ENCODE results near the gene ZMYM2. TPM values are rescaled to one million over a fixed set of nuclear protein-coding genes. Genes with fewer than 3 reads are reported as not detected.

The ZMYM2 gene
- total RNA-seq, 1 donor from 2014 or later, result 26.1 TPM

- DNase-seq (ENCODE audit: low spot score), result no peak
- no peak for ATAC-seq
Measured at GRCh38 chr13:20101467-20102316, 143.2 kb downstream of the ZMYM2 start.

- DNase-seq (ENCODE audit: low spot score) (no peak), ATAC-seq (no peak)
Measured at GRCh38 chr13:20102525-20103180, 144.1 kb downstream of the ZMYM2 start.

- ATAC-seq (no peak), DNase-seq (ENCODE audit: low spot score) (no peak)
Measured at GRCh38 chr13:20105161-20105689, 146.7 kb downstream of the ZMYM2 start.

- no peak for ATAC-seq
- no peak for DNase-seq (ENCODE audit: low spot score)
Measured at GRCh38 chr13:20106742-20107141, 148.2 kb downstream of the ZMYM2 start.

- ATAC-seq (peak; percentile 60), DNase-seq (ENCODE audit: low spot score) (no peak)
Measured at GRCh38 chr13:20109037-20109436, 150.5 kb downstream of the ZMYM2 start.

- ATAC-seq (no peak), DNase-seq (ENCODE audit: low spot score) (peak; percentile 28)
Measured at GRCh38 chr13:20114066-20114610, 155.6 kb downstream of the ZMYM2 start.

GRCh38 chr13:20116213-20116612 is 157.7 kb downstream of the ZMYM2 start:
- no peak for ATAC-seq

GRCh38 chr13:20118268-20119140 is 160.0 kb downstream of the ZMYM2 start:
- DNase-seq (ENCODE audit: low spot score) (peak; percentile 69), ATAC-seq (peak; percentile 68)

More at GRCh38 chr13:20116213-20116612, 157.7 kb downstream of the ZMYM2 start:
- peak; percentile 29 for DNase-seq (ENCODE audit: low spot score)

- DNase-seq (ENCODE audit: low spot score) (no peak), ATAC-seq (no peak)
Measured at GRCh38 chr13:20119960-20120359, 161.4 kb downstream of the ZMYM2 start.

- peak; percentile 15 for ATAC-seq
- no peak for DNase-seq (ENCODE audit: low spot score)
Measured at GRCh38 chr13:20121159-20121525, 162.6 kb downstream of the ZMYM2 start.

- DNase-seq (ENCODE audit: low spot score) (no peak), ATAC-seq (no peak)
Measured at GRCh38 chr13:20124303-20124702, 165.8 kb downstream of the ZMYM2 start.

GRCh38 chr13:20125129-20125782 is 166.7 kb downstream of the ZMYM2 start:
- no peak for ATAC-seq
- no peak for DNase-seq (ENCODE audit: low spot score)

GRCh38 chr13:20125783-20126165 is 167.2 kb downstream of the ZMYM2 start:
- DNase-seq (ENCODE audit: low spot score) (no peak), ATAC-seq (no peak)

GRCh38 chr13:20126541-20127261 is 168.2 kb downstream of the ZMYM2 start:
- no peak for ATAC-seq

GRCh38 chr13:20127262-20127561 is 168.7 kb downstream of the ZMYM2 start:
- no peak for ATAC-seq
- DNase-seq (ENCODE audit: low spot score), result no peak

More at GRCh38 chr13:20126541-20127261, 168.2 kb downstream of the ZMYM2 start:
- no peak for DNase-seq (ENCODE audit: low spot score)

GRCh38 chr13:20127562-20128458 is 169.3 kb downstream of the ZMYM2 start:
- peak; percentile 77 for DNase-seq (ENCODE audit: low spot score)
- peak; percentile 86 for ATAC-seq

- peak; percentile 81 for ATAC-seq
- DNase-seq (ENCODE audit: low spot score), result peak; percentile 66
Measured at GRCh38 chr13:20128459-20128931, 170.0 kb downstream of the ZMYM2 start.

- ATAC-seq (no peak), DNase-seq (ENCODE audit: low spot score) (no peak)
Measured at GRCh38 chr13:20129076-20129475, 170.5 kb downstream of the ZMYM2 start.

Data from left lobe of liver (tissue), 2 donors.